Uterus (tissue), 4 donors: ENCODE data around the gene ZC3H15. TPM values are rescaled to one million over a fixed set of nuclear protein-coding genes. Genes with fewer than 3 reads are reported as not detected.

Source experiments
- DNase-seq, 2 donors: peaks; one replicate each; pipeline ENCODE4 v3.0.0-alpha.2; 2019 to 2020
- H3K27ac ChIP-seq, 2 donors: fragments of 200-600 bp; sonication (generic); 1 replicate in 1 of 2; 2 replicates in 1 of 2; pipeline ENCODE4 v1.5.1; 2016 to 2018
- H3K27me3 ChIP-seq, 2 donors: fragments of 200-600 bp; sonication (generic); one replicate each; pipeline ENCODE4 v1.5.1; 2018 to 2019; ENCODE audit warnings: control low read depth in 1 of 2
- H3K36me3 ChIP-seq, 2 donors: fragments of 200-600 bp; sonication (generic); one replicate each; pipeline ENCODE4 v1.5.1; 2019; ENCODE audit warnings: control low read depth in 1 of 2
- H3K4me1 ChIP-seq, 2 donors: fragments of 200-600 bp; sonication (generic); one replicate each; pipeline ENCODE4 v1.5.1; 2018 to 2019; ENCODE audit warnings: control low read depth in 1 of 2
- H3K4me3 ChIP-seq, 2 donors: fragments of 200-600 bp; sonication (generic); 1 replicate in 1 of 2; 2 replicates in 1 of 2; pipeline ENCODE4 v1.5.1; 2018 to 2019; ENCODE audit warnings: mild to moderate bottlenecking in 1 of 2
- H3K9me3 ChIP-seq, 2 donors: fragments of 200-600 bp; sonication (generic); one replicate each; pipeline ENCODE4 v1.5.1; 2019; ENCODE audit warnings: control low read depth in 1 of 2
- POLR2A ChIP-seq, 2 donors: fragments of 450-650 bp; IDR thresholded peaks; one replicate each; pipeline ENCODE4 v1.6.1; 2016; ENCODE audit warnings: antibody characterized with exemption in 2 of 2, mild to moderate bottlenecking in 1 of 2, moderate library complexity in 1 of 2
- intact Hi-C: fragments of 100-400 bp; cut with DNase I; formaldehyde crosslinking; loops from one replicate; pipeline ENCODE4 v1.15.1; 2023; ENCODE audit warnings: low total_unique reads
- total RNA-seq, 4 donors: library from RNA; depleted of rRNA in 3 of 4; stranded (reverse); fragments of >200 nt in 3 of 4; gene quantifications; one replicate each; pipeline versions ENCODE4 v1.1.0 to v1.2.4, GENCODE V29; 2014 to 2023
- TF ChIP-seq, protein P1 (sequence below), 4 experiments: fragments of 200-600 bp in 2 of 4; fragments of 450-650 bp in 2 of 4; sonication (generic) in 2 of 4; IDR thresholded peaks; one replicate each; pipeline ENCODE4 v1.5.1; 2016 to 2019; ENCODE audit warnings: antibody characterized with exemption in 4 of 4, mild to moderate bottlenecking in 2 of 4, moderate library complexity in 1 of 4
- donor health status: DM: yes; HTN: yes; CAD: no.

Gene ZC3H15
- total RNA-seq, 4 donors from 2014 or later = 28.2 to 82.1 (median 49.5) TPM

DNA sequence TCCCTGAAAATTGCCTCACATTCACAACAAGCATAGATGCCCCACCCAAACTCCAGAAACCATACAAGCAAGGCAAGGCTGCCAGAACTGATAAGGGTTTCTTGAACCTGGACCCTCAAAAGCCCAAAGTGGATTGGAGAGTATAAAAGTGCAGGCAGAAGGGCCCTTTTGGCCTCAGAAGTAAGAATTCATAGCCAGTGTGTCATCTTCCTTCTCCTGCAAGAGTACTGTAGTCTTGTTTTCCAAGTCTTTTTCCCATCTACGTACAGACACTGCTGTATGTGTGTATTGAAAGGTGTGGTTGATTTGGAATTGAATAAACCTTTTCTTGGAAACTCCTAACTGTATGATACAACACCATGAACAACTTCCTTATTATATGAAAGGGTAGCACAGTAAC lies 46.8 kb downstream of the ZC3H15 start:
- Histone ChIP-seq H3K9me3 (no peaks in the 10 kb centered on the region), H3K36me3 (no peaks in the 10 kb centered on the region), H3K4me3 (no peak overlapping the region), H3K27me3 (no peaks in the 10 kb centered on the region), H3K27ac (no peak overlapping the region), H3K4me1 (no peaks in the 10 kb centered on the region)
- intact Hi-C loops = no loop called here
- no peak for DNase-seq
- TF ChIP-seq POLR2A (IDR thresholded peaks at IDR 0.05) = no peak
- TF ChIP-seq, protein P1, sequence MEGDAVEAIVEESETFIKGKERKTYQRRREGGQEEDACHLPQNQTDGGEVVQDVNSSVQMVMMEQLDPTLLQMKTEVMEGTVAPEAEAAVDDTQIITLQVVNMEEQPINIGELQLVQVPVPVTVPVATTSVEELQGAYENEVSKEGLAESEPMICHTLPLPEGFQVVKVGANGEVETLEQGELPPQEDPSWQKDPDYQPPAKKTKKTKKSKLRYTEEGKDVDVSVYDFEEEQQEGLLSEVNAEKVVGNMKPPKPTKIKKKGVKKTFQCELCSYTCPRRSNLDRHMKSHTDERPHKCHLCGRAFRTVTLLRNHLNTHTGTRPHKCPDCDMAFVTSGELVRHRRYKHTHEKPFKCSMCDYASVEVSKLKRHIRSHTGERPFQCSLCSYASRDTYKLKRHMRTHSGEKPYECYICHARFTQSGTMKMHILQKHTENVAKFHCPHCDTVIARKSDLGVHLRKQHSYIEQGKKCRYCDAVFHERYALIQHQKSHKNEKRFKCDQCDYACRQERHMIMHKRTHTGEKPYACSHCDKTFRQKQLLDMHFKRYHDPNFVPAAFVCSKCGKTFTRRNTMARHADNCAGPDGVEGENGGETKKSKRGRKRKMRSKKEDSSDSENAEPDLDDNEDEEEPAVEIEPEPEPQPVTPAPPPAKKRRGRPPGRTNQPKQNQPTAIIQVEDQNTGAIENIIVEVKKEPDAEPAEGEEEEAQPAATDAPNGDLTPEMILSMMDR (IDR thresholded peaks at IDR 0.05) = no peak

DNA sequence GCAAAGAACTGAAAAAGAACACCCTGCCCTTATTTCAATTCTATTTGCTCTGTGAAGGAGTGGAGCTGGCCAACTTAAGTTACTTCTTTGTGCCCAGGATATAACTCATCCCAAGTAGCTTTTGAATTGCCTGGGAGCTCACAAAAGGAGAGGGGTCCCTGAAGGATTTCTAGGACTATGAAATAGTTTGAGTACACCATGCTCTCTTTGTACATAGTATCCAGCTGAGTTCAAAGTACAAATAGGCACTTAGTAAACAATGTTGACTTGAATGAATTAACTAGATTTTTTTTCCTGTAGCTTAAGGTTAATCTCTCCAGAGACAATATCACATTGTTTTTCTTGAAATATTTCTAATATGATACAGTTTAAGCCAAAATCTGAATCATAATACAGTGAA lies 47.7 kb downstream of the ZC3H15 start:
- Histone ChIP-seq H3K4me1 (no peaks in the 10 kb centered on the region), H3K4me3 (no peak overlapping the region), H3K9me3 (no peaks in the 10 kb centered on the region), H3K27me3 (no peaks in the 10 kb centered on the region), H3K27ac (no peak overlapping the region), H3K36me3 (no peaks in the 10 kb centered on the region)
- TF ChIP-seq, protein P1 (IDR thresholded peaks at IDR 0.05) = no peak
- TF ChIP-seq POLR2A (IDR thresholded peaks at IDR 0.05) = no peak
- DNase-seq = no peak
- intact Hi-C loops = no loop called here

DNA sequence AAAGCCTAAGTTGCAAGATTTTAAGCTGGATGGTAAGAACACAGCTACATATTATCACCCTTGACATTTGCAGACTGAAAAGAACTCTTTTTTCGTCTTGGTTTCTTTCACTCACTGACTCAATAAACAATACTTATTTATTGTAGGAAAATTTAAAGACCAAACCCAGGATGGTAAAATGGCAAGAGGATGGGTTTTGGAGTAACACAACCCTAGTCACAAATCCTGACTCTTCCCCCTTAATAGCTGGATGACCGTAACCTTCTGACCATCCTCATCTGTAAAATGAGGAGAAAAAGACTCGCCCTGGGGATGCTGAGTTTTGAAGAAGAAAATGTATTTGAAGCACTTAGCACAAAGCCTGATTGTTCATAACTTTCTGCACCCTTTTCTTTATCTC lies 48.3 kb downstream of the ZC3H15 start:
- TF ChIP-seq, protein P1 (IDR thresholded peaks at IDR 0.05) = no peak
- no peak for TF ChIP-seq POLR2A (IDR thresholded peaks at IDR 0.05)
- Histone ChIP-seq H3K36me3 (no peaks in the 10 kb centered on the region), H3K4me1 (no peaks in the 10 kb centered on the region), H3K9me3 (no peaks in the 10 kb centered on the region), H3K27ac (no peak overlapping the region), H3K4me3 (no peak overlapping the region), H3K27me3 (no peaks in the 10 kb centered on the region)
- intact Hi-C loops = no loop called here
- no peak for DNase-seq

DNA sequence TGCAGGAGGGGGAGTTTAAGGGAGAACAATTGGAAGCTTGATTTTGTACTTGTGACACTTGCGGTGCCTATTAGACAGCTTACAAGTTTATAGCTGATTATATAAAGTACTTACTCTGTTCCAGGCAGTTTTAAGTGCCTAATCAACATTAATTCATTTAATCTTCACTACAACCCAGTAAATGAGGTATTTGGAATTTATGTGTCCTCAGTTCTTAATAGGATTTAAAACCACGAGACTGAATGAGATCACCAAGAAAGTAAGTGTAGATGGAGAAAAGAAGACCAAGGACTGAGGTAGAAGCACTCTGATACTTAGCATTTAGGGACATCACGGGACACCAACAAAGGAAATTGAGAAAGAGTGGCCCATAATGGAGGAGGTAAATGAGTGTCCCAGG lies 49.8 kb downstream of the ZC3H15 start:
- TF ChIP-seq, protein P1 (IDR thresholded peaks at IDR 0.05) = no peak
- TF ChIP-seq POLR2A (IDR thresholded peaks at IDR 0.05) = no peak
- Histone ChIP-seq H3K36me3 (no peaks in the 10 kb centered on the region), H3K4me1 (no peaks in the 10 kb centered on the region), H3K27me3 (no peaks in the 10 kb centered on the region), H3K4me3 (no peak overlapping the region), H3K27ac (no peak overlapping the region), H3K9me3 (no peaks in the 10 kb centered on the region)
- DNase-seq = no peak
- intact Hi-C loops = no loop called here

DNA sequence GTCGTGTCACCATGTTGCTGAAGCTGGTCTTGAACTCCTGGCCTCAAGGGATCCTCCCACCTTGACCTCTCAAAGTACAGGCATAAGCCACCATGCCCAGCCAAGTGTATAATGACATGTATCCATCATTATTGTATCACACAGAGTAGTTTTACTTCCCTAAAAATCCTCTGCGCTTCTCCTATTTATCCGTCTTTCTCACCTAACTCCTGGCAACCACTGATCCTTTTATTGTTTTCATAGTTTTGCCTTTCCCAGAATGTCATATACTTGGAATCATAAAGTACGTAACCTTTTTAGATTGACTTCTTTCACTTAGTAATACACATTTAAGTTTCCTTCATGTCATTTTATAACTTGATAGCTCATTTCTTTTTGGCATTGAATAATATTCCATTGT lies 51.0 kb downstream of the ZC3H15 start:
- Histone ChIP-seq H3K4me3 (no peak overlapping the region), H3K9me3 (no peaks in the 10 kb centered on the region), H3K27me3 (no peaks in the 10 kb centered on the region), H3K36me3 (no peaks in the 10 kb centered on the region), H3K27ac (no peak overlapping the region), H3K4me1 (no peaks in the 10 kb centered on the region)
- DNase-seq = no peak
- TF ChIP-seq POLR2A (IDR thresholded peaks at IDR 0.05) = no peak
- TF ChIP-seq, protein P1 (IDR thresholded peaks at IDR 0.05) = no peak
- intact Hi-C loops = no loop called here
